NT2/D1 (cell line): ENCODE measurements around the gene DNM3.

Experiments
- YY1 ChIP-seq: IDR thresholded peaks from 2 replicates; pipeline ENCODE4 v1.6.1; 2011; ENCODE audit not compliant: insufficient read length, insufficient read depth
- ZNF274 ChIP-seq: IDR thresholded peaks from 2 replicates; pipeline ENCODE4 v1.6.1; 2011; ENCODE audit warnings: mild to moderate bottlenecking, low read depth, low read length

GRCh38 chr1:172375211-172375631 is 533.9 kb downstream of the DNM3 start:
- no peak for TF ChIP-seq ZNF274
- no peak for TF ChIP-seq YY1
